Kidney (tissue), 14 donors: Measurements from ENCODE around the gene NEURL1. TPM values are rescaled to one million over a fixed set of nuclear protein-coding genes. Genes with fewer than 3 reads are reported as not detected.
A peak's percentile ranks its signal among the peaks of the same experiment; 100 is the strongest.

Source experiments
- DNase-seq, 5 donors: peaks; one replicate each; pipeline ENCODE4 v3.0.0-alpha.2; 2013 to 2020
- FAIRE-seq: peaks from 2 replicates; lab custom pipeline; 2012; peaks lifted over from hg19 to GRCh38; lab: Jason Lieb, UNC
- H3K27ac ChIP-seq, 2 donors: one replicate each; pipeline ENCODE4 v1.7.0; 2013; ENCODE audit warnings: low read depth in 2 of 2, low read length in 2 of 2, inconsistent platforms in 1 of 2
- H3K27me3 ChIP-seq: one replicate; pipeline ENCODE4 v1.7.1; 2013; ENCODE audit warnings: low read length, inconsistent platforms; ENCODE audit not compliant: control insufficient read depth, insufficient read depth
- H3K36me3 ChIP-seq, 3 donors: one replicate each; pipeline versions ENCODE4 v1.7.0 to v1.7.1; 2013; ENCODE audit warnings: low read length in 3 of 3, control low read depth in 1 of 3, inconsistent platforms in 1 of 3; ENCODE audit not compliant: insufficient read depth in 3 of 3, control insufficient read depth in 2 of 3
- H3K4me1 ChIP-seq, 3 donors: one replicate each; pipeline versions ENCODE4 v1.7.0 to v1.7.1; 2013; ENCODE audit warnings: low read length in 3 of 3, inconsistent platforms in 1 of 3, low read depth in 1 of 3; ENCODE audit not compliant: control insufficient read depth in 2 of 3, insufficient read depth in 2 of 3
- H3K4me3 ChIP-seq, 3 donors: one replicate each; pipeline versions ENCODE4 v1.7.0 to v1.8.1; 2013; ENCODE audit warnings: low read length in 3 of 3, control low read depth in 1 of 3, inconsistent platforms in 1 of 3
- H3K9ac ChIP-seq, 3 donors: one replicate each; pipeline versions ENCODE4 v1.7.0 to v1.7.1; 2013; ENCODE audit warnings: low read length in 3 of 3, control low read depth in 1 of 3, inconsistent platforms in 1 of 3
- H3K9me3 ChIP-seq, 3 donors: one replicate each; pipeline versions ENCODE4 v1.7.0 to v1.7.1; 2013; ENCODE audit warnings: low read length in 3 of 3, control low read depth in 1 of 3, inconsistent platforms in 1 of 3; ENCODE audit not compliant: control insufficient read depth in 2 of 3, insufficient read depth in 1 of 3
- intact Hi-C: fragments of 100-400 bp; cut with DNase I; formaldehyde crosslinking; loops from one replicate; pipeline ENCODE4 v1.11.1; 2022
- polyA plus RNA-seq: library from polyadenylated mRNA; stranded (reverse); fragments of 350-450 nt; fragmentation: Illumina TruSeq; extraction: RNeasy Lipid Tissue Mini Kit (QIAGEN cat#74804); gene quantifications from one replicate; pipeline ENCODE4 v1.2.3, GENCODE V29; 2014; ENCODE audit warnings: low read depth, low replicate concordance; ENCODE audit not compliant: insufficient read depth
- total RNA-seq: library from RNA; stranded (reverse); fragmentation: NEBNext Ultra II Directional; extraction: Animal tissue kit (Norgen Biotek cat#: 25700); gene quantifications from one replicate; pipeline ENCODE4 v1.2.1, GENCODE V29; 2021
- TF ChIP-seq, protein P1 (sequence below): IDR thresholded peaks from 3 replicates; pipeline ENCODE4 v1.5.1; 2012; ENCODE audit warnings: mild to moderate bottlenecking, moderate library complexity, borderline replicate concordance; ENCODE audit not compliant: insufficient read depth; ENCODE audit errors: extremely low read depth
- donor health status: control.
- donor health status: control.
- donor health status: control.
- donor health status: control.
- donor health status: control.
- donor health status: DM: yes; HTN: yes; CAD: no.
- donor health status: Normal renal cell carcinoma (clear cell type).

The NEURL1 gene
- total and polyA plus RNA-seq, 2 donors from 2014 or later: 1.2 TPM

DNA sequence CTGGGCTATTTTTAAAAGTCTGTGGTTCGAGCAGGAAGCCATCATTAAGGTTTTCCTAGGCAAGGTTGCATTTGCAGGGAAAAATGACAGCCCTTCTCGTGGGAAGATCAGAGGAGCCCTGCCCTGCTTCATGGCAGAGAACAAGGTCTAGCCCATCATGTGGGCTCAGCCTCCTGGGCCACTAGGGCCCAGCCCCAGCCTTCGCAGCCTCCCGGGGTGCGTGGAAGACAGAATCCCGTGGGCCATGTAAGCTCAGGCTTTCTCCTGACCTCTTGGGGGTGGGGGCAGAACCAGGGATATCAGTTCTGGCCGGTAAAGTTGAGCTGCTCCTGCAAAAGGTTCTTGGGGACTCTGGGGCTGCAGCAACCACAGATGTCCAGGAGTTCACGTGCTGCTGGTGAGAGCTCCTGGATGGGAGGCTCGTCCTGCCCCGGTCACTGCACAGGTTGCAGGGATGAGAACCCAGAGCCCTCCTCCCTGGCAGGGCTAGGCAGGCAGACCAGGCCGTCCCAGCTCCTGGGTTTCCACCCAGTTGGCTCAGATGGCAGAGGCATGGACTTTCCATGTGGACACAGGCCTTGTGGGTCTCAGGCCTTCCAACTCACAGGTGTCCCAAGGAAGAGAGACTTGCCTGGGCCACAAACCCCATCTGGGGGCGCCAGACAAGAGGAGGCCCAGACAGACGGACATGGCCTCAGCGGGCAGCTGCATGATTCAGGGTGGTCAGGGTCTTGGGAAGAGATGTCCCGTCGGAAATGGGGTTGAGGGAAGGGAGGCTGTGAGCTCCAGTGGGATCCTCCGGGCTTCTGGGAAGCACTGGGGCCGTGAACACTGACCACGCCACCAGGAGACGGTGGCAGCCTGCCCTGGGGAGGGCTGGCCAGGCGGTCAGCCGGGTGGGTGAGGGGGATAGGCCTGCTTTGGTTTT is 126.2 kb downstream of the NEURL1 start:
- Histone ChIP-seq H3K9ac (no peak overlapping the region), H3K27ac (peak overlapping the region in 1 of 2 donors; percentile 11), H3K9me3 (no peaks in the 10 kb centered on the region), H3K4me1 (peaks cover 0 to 29% (median 0%) of the 10 kb centered on the region in 3 donors), H3K4me3 (no peak overlapping the region), H3K27me3 (no peaks in the 10 kb centered on the region), H3K36me3 (peaks cover 2 to 10% (median 9%) of the 10 kb centered on the region in 3 donors)
- DNase-seq: no peak
- no peak for FAIRE-seq
- intact Hi-C loops: no loop called here
- TF ChIP-seq, protein P1, sequence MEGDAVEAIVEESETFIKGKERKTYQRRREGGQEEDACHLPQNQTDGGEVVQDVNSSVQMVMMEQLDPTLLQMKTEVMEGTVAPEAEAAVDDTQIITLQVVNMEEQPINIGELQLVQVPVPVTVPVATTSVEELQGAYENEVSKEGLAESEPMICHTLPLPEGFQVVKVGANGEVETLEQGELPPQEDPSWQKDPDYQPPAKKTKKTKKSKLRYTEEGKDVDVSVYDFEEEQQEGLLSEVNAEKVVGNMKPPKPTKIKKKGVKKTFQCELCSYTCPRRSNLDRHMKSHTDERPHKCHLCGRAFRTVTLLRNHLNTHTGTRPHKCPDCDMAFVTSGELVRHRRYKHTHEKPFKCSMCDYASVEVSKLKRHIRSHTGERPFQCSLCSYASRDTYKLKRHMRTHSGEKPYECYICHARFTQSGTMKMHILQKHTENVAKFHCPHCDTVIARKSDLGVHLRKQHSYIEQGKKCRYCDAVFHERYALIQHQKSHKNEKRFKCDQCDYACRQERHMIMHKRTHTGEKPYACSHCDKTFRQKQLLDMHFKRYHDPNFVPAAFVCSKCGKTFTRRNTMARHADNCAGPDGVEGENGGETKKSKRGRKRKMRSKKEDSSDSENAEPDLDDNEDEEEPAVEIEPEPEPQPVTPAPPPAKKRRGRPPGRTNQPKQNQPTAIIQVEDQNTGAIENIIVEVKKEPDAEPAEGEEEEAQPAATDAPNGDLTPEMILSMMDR: no peak

- H3K9me3 ChIP-seq: no peaks in the 10 kb centered on the region
- FAIRE-seq: no peak
- no peak overlapping the region for H3K9ac ChIP-seq
- H3K36me3 ChIP-seq: peaks cover 2 to 14% (median 9%) of the 10 kb centered on the region in 3 donors
- no peak for DNase-seq
- H3K27ac ChIP-seq: no peak overlapping the region
- intact Hi-C loops: no loop called here
- H3K4me1 ChIP-seq: peaks cover 0 to 26% (median 0%) of the 10 kb centered on the region in 3 donors
- TF ChIP-seq, protein P1: no peak
- no peaks in the 10 kb centered on the region for H3K27me3 ChIP-seq
- no peak overlapping the region for H3K4me3 ChIP-seq
Observed at GRCh38 chr10:103620352-103620740, 126.8 kb downstream of the NEURL1 start.

DNA sequence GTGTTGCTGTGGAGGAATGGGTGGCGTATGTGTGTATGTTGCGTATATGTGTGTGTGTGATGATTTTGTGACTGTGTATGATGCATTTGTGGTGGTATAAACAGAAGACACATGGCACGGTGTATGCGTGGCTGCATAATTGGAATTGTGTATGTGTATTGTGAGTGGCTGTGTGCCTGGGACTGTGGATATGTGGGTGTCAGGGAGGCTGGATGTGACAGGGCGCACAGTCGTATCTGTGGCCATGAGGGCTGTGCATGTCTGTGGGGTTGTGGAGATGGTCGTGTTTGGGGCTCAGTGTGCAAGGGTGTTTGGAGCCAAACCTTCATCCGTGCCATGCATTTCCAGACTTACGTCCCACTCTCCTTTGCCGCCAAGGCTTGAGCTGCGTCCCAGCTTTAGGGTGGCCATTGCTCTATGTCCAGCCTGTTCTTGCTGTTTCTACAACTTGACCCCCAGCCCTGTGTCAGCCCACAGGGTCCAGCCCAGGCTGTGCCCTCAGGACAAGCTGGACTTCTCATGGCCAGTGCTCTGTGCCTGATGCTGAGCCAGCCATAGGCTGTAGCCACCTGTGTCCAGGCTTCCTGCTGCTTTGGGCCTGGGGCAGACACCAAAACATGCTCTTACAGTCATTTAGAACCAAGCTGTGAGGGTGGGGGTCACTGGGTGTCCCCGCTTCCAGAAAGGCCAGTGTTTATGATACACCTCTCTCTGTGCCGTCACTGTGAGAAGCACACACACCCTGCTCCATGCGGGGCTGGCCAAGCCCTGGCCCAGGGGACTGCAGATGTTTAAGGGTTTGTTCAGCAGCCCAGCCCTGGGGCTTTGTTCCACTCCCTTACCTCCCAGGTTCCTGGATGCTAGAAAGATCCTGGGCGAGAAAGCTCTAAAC is 127.6 kb downstream of the NEURL1 start:
- Histone ChIP-seq H3K4me1 (peaks cover 0 to 26% (median 0%) of the 10 kb centered on the region in 3 donors), H3K27ac (no peak overlapping the region), H3K36me3 (peaks cover 2 to 18% (median 9%) of the 10 kb centered on the region in 3 donors), H3K27me3 (no peaks in the 10 kb centered on the region), H3K4me3 (no peak overlapping the region), H3K9me3 (no peaks in the 10 kb centered on the region), H3K9ac (no peak overlapping the region)
- intact Hi-C loops: no loop called here
- DNase-seq (no peak), FAIRE-seq (no peak)
- TF ChIP-seq, protein P1: no peak
